ENCODE data around the gene BFAR.

- no peak for TF ChIP-seq CTCF (optimal IDR thresholded peaks at IDR 0.05 in 1 of 3, IDR thresholded peaks at IDR 0.05 in 1 of 3, conservative IDR thresholded peaks at IDR 0.05 in 1 of 3; ENCODE audit: extremely low read depth in 1 of 3, insufficient read depth in 2 of 3, low read length in 3 of 3)
- no peak for TF ChIP-seq EZH2 (IDR thresholded peaks at IDR 0.05; ENCODE audit: low read length)
Measured at GRCh38 chr16:14641926-14642325, 9.2 kb downstream of the BFAR start.
